ENCODE results near the gene SEMA5B. TPM values are rescaled to one million over a fixed set of nuclear protein-coding genes. Genes with fewer than 3 reads are reported as not detected.

SEMA5B gene
- total and polyA plus RNA-seq, 7 experiments from 2014 or later = 0.19 to 0.51 (median 0.24) TPM; not detected in 4

- no peaks in the 10 kb centered on the region for H3K4me1 ChIP-seq (ENCODE audit: control insufficient read depth in 2 of 2, insufficient read depth in 2 of 2, low read length in 2 of 2)
- no peak for DNase-seq
- Mint-ChIP-seq H3K27ac (no peak overlapping the region), H3K4me1 (no peaks in the 10 kb centered on the region), H3K9me3 (no peaks in the 10 kb centered on the region), H3K4me3 (no peak overlapping the region), H3K27me3 (peaks cover 0 to 31% (median 8%) of the 10 kb centered on the region in 5 donors), H3K36me3 (no peaks in the 10 kb centered on the region)
- no peaks in the 10 kb centered on the region for H3K27me3 ChIP-seq (ENCODE audit: control insufficient read depth in 2 of 2, insufficient read depth in 2 of 2, low read length in 2 of 2)
- POLR2A ChIA-PET = no interaction called here
- no peak overlapping the region for H3K4me3 ChIP-seq (ENCODE audit: low read length)
- no peak overlapping the region for H3K27ac ChIP-seq (ENCODE audit: low read depth, low read length)
- H3K9me3 ChIP-seq (ENCODE audit: control insufficient read depth in 2 of 3, low read length in 3 of 3) = no peaks in the 10 kb centered on the region
- ATAC-seq = no peak
- CTCF ChIA-PET = no interaction called here
- intact Hi-C loops (cut with micrococcal nuclease) = no loop called here
- H3K36me3 ChIP-seq (ENCODE audit: control insufficient read depth in 2 of 3, insufficient read depth in 3 of 3, low read length in 3 of 3) = no peaks in the 10 kb centered on the region
Measured at GRCh38 chr3:123048480-123049237, 21.1 kb upstream of the SEMA5B start.

GRCh38 chr3:123047062-123047319, 19.4 kb upstream of the SEMA5B start:
- DNase-seq (no peak), ATAC-seq (no peak)
- ChIA-PET CTCF (interaction anchor here (0.6 kb wide), 1 partner anchor 9 kb away, joined by 4 read pairs; no protein-coding TSS in a partner anchor), POLR2A (no interaction called here)
- peaks cover 0 to 28% (median 14%) of the 10 kb centered on the region in 5 donors for H3K27me3 Mint-ChIP-seq
- H3K9me3 Mint-ChIP-seq = no peaks in the 10 kb centered on the region
- no peak overlapping the region for H3K27ac Mint-ChIP-seq
- H3K4me1 Mint-ChIP-seq = no peaks in the 10 kb centered on the region
- no peak overlapping the region for H3K4me3 Mint-ChIP-seq
- no peaks in the 10 kb centered on the region for H3K36me3 Mint-ChIP-seq
- Histone ChIP-seq H3K36me3 (ENCODE audit: control insufficient read depth in 2 of 3, insufficient read depth in 3 of 3, low read length in 3 of 3) (no peaks in the 10 kb centered on the region), H3K27ac (ENCODE audit: low read depth, low read length) (no peak overlapping the region), H3K4me3 (ENCODE audit: low read length) (no peak overlapping the region), H3K4me1 (ENCODE audit: control insufficient read depth in 2 of 2, insufficient read depth in 2 of 2, low read length in 2 of 2) (no peaks in the 10 kb centered on the region), H3K9me3 (ENCODE audit: control insufficient read depth in 2 of 3, low read length in 3 of 3) (no peaks in the 10 kb centered on the region), H3K27me3 (ENCODE audit: control insufficient read depth in 2 of 2, insufficient read depth in 2 of 2, low read length in 2 of 2) (no peaks in the 10 kb centered on the region)
- intact Hi-C loops (cut with micrococcal nuclease) = no loop called here

- Histone ChIP-seq H3K27me3 (ENCODE audit: control insufficient read depth in 2 of 2, insufficient read depth in 2 of 2, low read length in 2 of 2) (no peaks in the 10 kb centered on the region), H3K4me1 (ENCODE audit: control insufficient read depth in 2 of 2, insufficient read depth in 2 of 2, low read length in 2 of 2) (no peaks in the 10 kb centered on the region), H3K27ac (ENCODE audit: low read depth, low read length) (no peak overlapping the region), H3K9me3 (ENCODE audit: control insufficient read depth in 2 of 3, low read length in 3 of 3) (no peaks in the 10 kb centered on the region), H3K36me3 (ENCODE audit: control insufficient read depth in 2 of 3, insufficient read depth in 3 of 3, low read length in 3 of 3) (no peaks in the 10 kb centered on the region), H3K4me3 (ENCODE audit: low read length) (no peak overlapping the region)
- Mint-ChIP-seq H3K4me3 (no peak overlapping the region), H3K9me3 (no peaks in the 10 kb centered on the region), H3K36me3 (no peaks in the 10 kb centered on the region), H3K27me3 (peaks cover 0 to 33% (median 14%) of the 10 kb centered on the region in 5 donors), H3K4me1 (no peaks in the 10 kb centered on the region), H3K27ac (no peak overlapping the region)
- CTCF ChIA-PET = interaction anchor here (0.6 kb wide), 1 partner anchor 10 kb away, joined by 4 read pairs; no protein-coding TSS in a partner anchor
- intact Hi-C loops (cut with micrococcal nuclease) = no loop called here
- no peak for DNase-seq
- ATAC-seq = no peak
- POLR2A ChIA-PET = no interaction called here
Measured at GRCh38 chr3:123046262-123047061, 18.9 kb upstream of the SEMA5B start.

- ChIA-PET CTCF (no interaction called here), POLR2A (no interaction called here)
- Histone ChIP-seq H3K27ac (ENCODE audit: low read depth, low read length) (no peak overlapping the region), H3K27me3 (ENCODE audit: control insufficient read depth in 2 of 2, insufficient read depth in 2 of 2, low read length in 2 of 2) (no peaks in the 10 kb centered on the region), H3K4me3 (ENCODE audit: low read length) (no peak overlapping the region), H3K9me3 (ENCODE audit: control insufficient read depth in 2 of 3, low read length in 3 of 3) (no peaks in the 10 kb centered on the region), H3K36me3 (ENCODE audit: control insufficient read depth in 2 of 3, insufficient read depth in 3 of 3, low read length in 3 of 3) (no peaks in the 10 kb centered on the region), H3K4me1 (ENCODE audit: control insufficient read depth in 2 of 2, insufficient read depth in 2 of 2, low read length in 2 of 2) (no peaks in the 10 kb centered on the region)
- intact Hi-C loops (cut with micrococcal nuclease) = no loop called here
- no peaks in the 10 kb centered on the region for H3K4me1 Mint-ChIP-seq
- ATAC-seq (no peak), DNase-seq (no peak)
- H3K36me3 Mint-ChIP-seq = no peaks in the 10 kb centered on the region
- no peak overlapping the region for H3K4me3 Mint-ChIP-seq
- H3K27ac Mint-ChIP-seq = no peak overlapping the region
- no peaks in the 10 kb centered on the region for H3K9me3 Mint-ChIP-seq
- H3K27me3 Mint-ChIP-seq = peaks cover 4 to 41% (median 18%) of the 10 kb centered on the region in 5 donors
Measured at GRCh38 chr3:123044981-123045763, 17.6 kb upstream of the SEMA5B start.

- Mint-ChIP-seq H3K36me3 (no peaks in the 10 kb centered on the region), H3K4me3 (no peak overlapping the region), H3K27ac (no peak overlapping the region), H3K4me1 (no peaks in the 10 kb centered on the region), H3K27me3 (peaks cover 22 to 52% (median 31%) of the 10 kb centered on the region in 5 donors), H3K9me3 (peaks cover 0 to 1% (median 0%) of the 10 kb centered on the region in 11 donors)
- ATAC-seq = no peak
- Histone ChIP-seq H3K4me3 (ENCODE audit: low read length) (no peak overlapping the region), H3K27me3 (ENCODE audit: control insufficient read depth in 2 of 2, insufficient read depth in 2 of 2, low read length in 2 of 2) (no peaks in the 10 kb centered on the region), H3K4me1 (ENCODE audit: control insufficient read depth in 2 of 2, insufficient read depth in 2 of 2, low read length in 2 of 2) (no peaks in the 10 kb centered on the region), H3K9me3 (ENCODE audit: control insufficient read depth in 2 of 3, low read length in 3 of 3) (no peaks in the 10 kb centered on the region), H3K36me3 (ENCODE audit: control insufficient read depth in 2 of 3, insufficient read depth in 3 of 3, low read length in 3 of 3) (no peaks in the 10 kb centered on the region), H3K27ac (ENCODE audit: low read depth, low read length) (no peak overlapping the region)
- ChIA-PET CTCF (no interaction called here), POLR2A (no interaction called here)
- intact Hi-C loops (cut with micrococcal nuclease) = no loop called here
- DNase-seq = no peak
Measured at GRCh38 chr3:123042413-123042812, 14.8 kb upstream of the SEMA5B start.

GRCh38 chr3:123039178-123039577, 11.6 kb upstream of the SEMA5B start:
- no peaks in the 10 kb centered on the region for H3K27me3 ChIP-seq (ENCODE audit: control insufficient read depth in 2 of 2, insufficient read depth in 2 of 2, low read length in 2 of 2)
- no peak overlapping the region for H3K27ac ChIP-seq (ENCODE audit: low read depth, low read length)
- no peak overlapping the region for H3K4me3 Mint-ChIP-seq
- peaks cover 0 to 1% (median 0%) of the 10 kb centered on the region in 11 donors for H3K9me3 Mint-ChIP-seq
- ChIA-PET CTCF (no interaction called here), POLR2A (no interaction called here)
- H3K36me3 ChIP-seq (ENCODE audit: control insufficient read depth in 2 of 3, insufficient read depth in 3 of 3, low read length in 3 of 3) = no peaks in the 10 kb centered on the region
- H3K27me3 Mint-ChIP-seq = peaks cover 41 to 68% (median 52%) of the 10 kb centered on the region in 5 donors
- DNase-seq (no peak), ATAC-seq (no peak)
- peaks cover 0 to 3% (median 0%) of the 10 kb centered on the region in 7 donors for H3K4me1 Mint-ChIP-seq
- H3K4me3 ChIP-seq (ENCODE audit: low read length) = no peak overlapping the region
- H3K4me1 ChIP-seq (ENCODE audit: control insufficient read depth in 2 of 2, insufficient read depth in 2 of 2, low read length in 2 of 2) = no peaks in the 10 kb centered on the region
- H3K9me3 ChIP-seq (ENCODE audit: control insufficient read depth in 2 of 3, low read length in 3 of 3) = no peaks in the 10 kb centered on the region
- intact Hi-C loops (cut with micrococcal nuclease) = no loop called here
- no peaks in the 10 kb centered on the region for H3K36me3 Mint-ChIP-seq
- no peak overlapping the region for H3K27ac Mint-ChIP-seq

Data from naive thymus-derived CD4-positive, alpha-beta T cell (primary cell).